ENCODE results near the gene NSFL1C. TPM values are rescaled to one million over a fixed set of nuclear protein-coding genes. Genes with fewer than 3 reads are reported as not detected.
A peak's percentile ranks its signal among the peaks of the same experiment; 100 is the strongest.

Gene NSFL1C
- polyA plus RNA-seq, 2 of the 4 experiments (the other 2 are of a cell fraction), result 56.6 to 136 TPM

GRCh38 chr20:1467082-1467354, 369 bp upstream of the NSFL1C start (continued):
- TF ChIP-seq RAD21 (conservative IDR thresholded peaks at IDR 0.05 in 1 of 2, IDR thresholded peaks at IDR 0.05 in 1 of 2) (no peak), CEBPB (IDR thresholded peaks at IDR 0.05) (no peak), PHF8 (IDR thresholded peaks at IDR 0.05; ENCODE audit: borderline replicate concordance, low read depth) (no peak), ZNF302 (CRISPR knock-in tag; IDR thresholded peaks at IDR 0.05) (no peak), ESRRA (IDR thresholded peaks at IDR 0.05; ENCODE audit: borderline replicate concordance, low read length) (no peak), MAX (IDR thresholded peaks at IDR 0.05) (no peak), CHD2 (IDR thresholded peaks at IDR 0.05; ENCODE audit: low read length, partially characterized antibody) (no peak)

- no peaks in the 10 kb centered on the region for H3K9me3 ChIP-seq
- FAIRE-seq, result no peak
- peak overlapping the region; percentile 95 to 97 for H3K27ac ChIP-seq
- POLR2A ChIA-PET, result interaction anchor here (1.4 to 2.1 kb wide), 3 partner anchors 38 to 345 kb away, joined by 3 to 7 read pairs (median 4); no protein-coding TSS in a partner anchor
- TF ChIP-seq RCOR1 (IDR thresholded peaks at IDR 0.05; ENCODE audit: low read depth, low read length) (no peak), ESRRA (IDR thresholded peaks at IDR 0.05; ENCODE audit: borderline replicate concordance, low read length) (0 out of 2 replicates have a peak, but pooled peaks have one; percentile 10)
- CTCF ChIA-PET, result interaction anchor here (0.7 to 12.5 kb wide), 20 partner anchors 9 to 256 kb away, joined by 3 to 306 read pairs (median 8); partner anchors contain the start of gene FKBP1A
- peak overlapping the region; percentile 92 for H3K4me2 ChIP-seq
- 32% methylated on average over 12 of the region's 12 CpGs for WGBS (ENCODE audit: missing lambda C conversion rate)
- peaks cover 34% of the 10 kb centered on the region for H3K4me1 ChIP-seq
- no peak for ATAC-seq
- DNase-seq (ENCODE audit: low read depth in 1 of 2, low spot score in 1 of 2), result no peak
- H3K4me3 ChIP-seq, result peak overlapping the region; percentile 97
These were observed 1.0 kb downstream of the NSFL1C start for GRCh38 chr20:1465470-1466210.

GRCh38 chr20:1463971-1464570, 2.6 kb downstream of the NSFL1C start:
- peaks cover 21% of the 10 kb centered on the region for H3K4me1 ChIP-seq
- TF ChIP-seq ATOH8 (CRISPR knock-in tag; IDR thresholded peaks at IDR 0.05; ENCODE audit: low read depth), result no peak
- no peak for TF ChIP-seq RAD21 (conservative IDR thresholded peaks at IDR 0.05 in 1 of 2, IDR thresholded peaks at IDR 0.05 in 1 of 2)
- TF ChIP-seq NFE2L2 (conservative IDR thresholded peaks at IDR 0.05; ENCODE audit: low read length), result no peak
- TF ChIP-seq JUNB (IDR thresholded peaks at IDR 0.05), result no peak
- no peak for TF ChIP-seq USF2 (IDR thresholded peaks at IDR 0.05)
- no peak for TF ChIP-seq TP53 (CRISPR knock-in tag; IDR thresholded peaks at IDR 0.05)
- TF ChIP-seq CHD4 (IDR thresholded peaks at IDR 0.05; ENCODE audit: borderline replicate concordance), result no peak
- no peak for TF ChIP-seq KDM1A (IDR thresholded peaks at IDR 0.05; ENCODE audit: low read depth)
- TF ChIP-seq RARB (CRISPR knock-in tag; IDR thresholded peaks at IDR 0.05), result no peak
- TF ChIP-seq HEYL (CRISPR knock-in tag; IDR thresholded peaks at IDR 0.05), result no peak
- no peak for TF ChIP-seq FOXS1 (CRISPR knock-in tag; IDR thresholded peaks at IDR 0.05)
- no peak for TF ChIP-seq RFX5 (IDR thresholded peaks at IDR 0.05)
- no peak for TF ChIP-seq BCL3 (IDR thresholded peaks at IDR 0.05)
- no peak for TF ChIP-seq RNF2 (IDR thresholded peaks at IDR 0.05; ENCODE audit: borderline replicate concordance, low read depth)
- TF ChIP-seq CHD2 (IDR thresholded peaks at IDR 0.05; ENCODE audit: low read length, partially characterized antibody), result no peak
- no peak for TF ChIP-seq KDM5A (IDR thresholded peaks at IDR 0.05)
- TF ChIP-seq CEBPB (IDR thresholded peaks at IDR 0.05), result no peak
- FAIRE-seq (no peak), ATAC-seq (no peak), DNase-seq (ENCODE audit: low read depth in 1 of 2, low spot score in 1 of 2) (no peak)
- H3K27ac ChIP-seq, result no peak overlapping the region
- CTCF ChIA-PET, result interaction anchor here (0.7 to 7.5 kb wide), 4 partner anchors 9 to 40 kb away, joined by 3 to 54 read pairs (median 9); no protein-coding TSS in a partner anchor
- POLR2A ChIA-PET, result no interaction called here
- H3K4me2 ChIP-seq, result no peak overlapping the region
- H3K9me3 ChIP-seq, result no peaks in the 10 kb centered on the region
- 95% methylated on average over 9 of the region's 9 CpGs for WGBS (ENCODE audit: missing lambda C conversion rate)
- H3K4me3 ChIP-seq, result no peak overlapping the region

Data from A549 (cell line).